HG03442 (cell line): ENCODE results near the gene POLR1C.
"Not testable (repeated sequence)": the region's sequence is repeated elsewhere in the genome, so short reads cannot be mapped to it uniquely, and the experiment has no call there.

Experiments
- ATAC-seq: cut with Tn5 transposase; IDR thresholded peaks from one replicate; pipeline ENCODE4 v1.9.1; 2021; ENCODE audit warnings: mild to moderate bottlenecking, moderate library complexity; ENCODE audit not compliant: unreplicated experiment

POLR1C gene

GRCh38 chr6:43509142-43509983 is 7.5 kb upstream of the POLR1C start:
- peak; percentile 5 for ATAC-seq

GRCh38 chr6:43509984-43510826 is 6.7 kb upstream of the POLR1C start, which contains the start of gene LRRC73:
Gene LRRC73, minus strand, starts transcription at chr6:43510346. Its CDS starts 561 bp downstream, at chr6:43509785.
- peak; percentile 55 for ATAC-seq

DNA sequence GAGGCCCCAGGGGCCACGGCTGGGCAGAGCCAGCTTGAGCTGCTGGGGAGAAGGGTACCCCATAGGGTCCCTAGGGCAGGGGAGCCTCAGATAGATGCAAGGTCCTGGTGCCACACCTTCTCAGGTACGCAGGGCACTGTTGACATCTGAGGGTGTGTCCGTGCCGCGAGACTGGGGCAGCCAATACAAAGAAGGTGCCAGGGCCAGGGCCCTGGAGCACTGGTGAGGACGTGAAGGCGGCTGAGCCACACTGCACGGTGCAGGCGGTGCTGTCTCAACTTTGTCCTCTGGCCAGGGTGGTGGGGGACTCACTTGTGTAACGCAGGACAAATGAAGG is 6.1 kb upstream of the POLR1C start:
- ATAC-seq: no peak

DNA sequence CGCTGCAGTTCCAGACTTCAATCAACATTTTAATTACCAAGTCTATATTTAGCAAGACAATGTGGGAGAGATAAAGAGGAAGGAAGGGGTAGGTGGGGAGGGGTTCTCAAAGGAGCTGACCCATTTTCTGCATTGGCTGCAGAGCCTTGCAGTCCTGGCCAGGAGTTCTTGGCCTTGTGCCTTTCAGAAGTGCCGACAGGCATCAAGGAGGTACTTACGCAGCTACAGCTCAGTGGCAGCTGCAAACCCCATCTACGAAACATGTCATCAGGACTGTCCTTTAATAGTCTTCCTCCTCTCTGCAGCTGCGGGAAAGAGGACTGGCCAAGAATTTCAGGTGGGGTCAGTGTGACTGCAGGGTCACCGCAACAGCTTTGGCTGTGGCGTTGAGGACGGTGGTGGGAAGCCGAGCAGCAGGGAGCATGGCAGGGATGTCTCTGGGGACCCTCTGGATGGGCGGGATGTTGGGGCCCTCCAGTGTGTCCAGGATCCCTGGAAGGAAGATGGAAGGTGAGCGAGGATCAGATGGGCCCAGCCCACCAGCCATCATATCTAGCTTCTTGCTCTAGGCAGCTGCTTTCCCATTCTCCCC is 5.0 kb upstream of the POLR1C start:
- ATAC-seq: no peak

- ATAC-seq: no peak
Measured at GRCh38 chr6:43515808-43516207, 1.1 kb upstream of the POLR1C start.

DNA sequence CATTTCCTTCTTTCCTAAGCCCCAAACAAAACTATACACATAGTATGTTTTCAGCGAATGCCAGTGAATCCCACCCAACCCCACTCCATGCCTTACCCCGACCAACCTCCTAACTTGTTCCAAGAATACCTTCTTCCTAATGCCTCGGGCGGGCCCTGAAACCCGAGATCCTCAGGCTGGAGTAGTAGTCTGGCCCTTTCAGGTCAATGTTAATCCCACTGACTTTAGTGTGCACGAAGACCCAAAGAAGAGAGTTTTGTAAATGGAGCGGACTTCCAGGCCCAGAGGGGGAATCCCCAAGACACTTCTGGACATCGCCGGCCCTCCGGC is 557 bp upstream of the POLR1C start:
- no peak for ATAC-seq

DNA sequence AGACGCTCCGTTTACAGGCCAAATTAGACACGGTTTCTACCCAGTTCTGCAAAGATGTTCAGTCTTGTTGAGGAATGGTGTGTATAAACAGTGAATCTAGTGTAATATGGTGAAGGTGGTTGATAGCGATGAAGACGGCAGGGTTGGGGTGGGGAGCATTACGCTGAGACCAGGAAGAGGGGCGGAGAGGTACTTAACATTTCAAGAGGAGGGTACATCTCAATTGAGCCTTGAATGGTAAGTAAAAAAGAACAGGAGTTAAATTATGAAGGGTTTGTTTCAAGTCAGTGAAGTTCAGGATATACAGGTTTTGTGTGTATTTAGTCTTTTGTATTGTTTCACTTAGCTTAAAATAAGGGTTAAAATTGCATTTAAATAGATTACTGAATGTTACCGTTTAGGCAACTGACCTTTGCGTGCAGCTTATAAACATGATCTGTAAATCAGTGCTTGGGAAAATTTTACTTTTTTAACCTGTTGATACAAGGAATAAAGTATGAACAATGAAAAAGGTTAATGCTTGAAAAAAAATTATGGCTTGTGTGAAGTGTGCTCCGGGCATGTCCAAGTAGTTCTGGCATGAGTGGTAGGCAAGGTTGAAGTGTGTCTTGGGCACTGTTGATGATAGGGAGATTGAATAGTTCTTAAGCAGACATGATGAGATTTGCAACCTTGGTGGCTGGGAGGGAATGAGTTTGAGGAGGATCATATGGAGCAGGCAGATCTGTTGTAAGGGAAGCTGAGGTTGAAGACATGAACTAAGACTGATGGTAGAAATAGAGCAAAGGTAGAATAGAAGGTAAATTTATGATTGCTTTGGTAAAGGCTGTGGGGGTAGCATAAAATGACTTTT is 842 bp downstream of the POLR1C start:
- no peak for ATAC-seq

- no peak for ATAC-seq
Measured at GRCh38 chr6:43520097-43520496, 3.2 kb downstream of the POLR1C start.

DNA sequence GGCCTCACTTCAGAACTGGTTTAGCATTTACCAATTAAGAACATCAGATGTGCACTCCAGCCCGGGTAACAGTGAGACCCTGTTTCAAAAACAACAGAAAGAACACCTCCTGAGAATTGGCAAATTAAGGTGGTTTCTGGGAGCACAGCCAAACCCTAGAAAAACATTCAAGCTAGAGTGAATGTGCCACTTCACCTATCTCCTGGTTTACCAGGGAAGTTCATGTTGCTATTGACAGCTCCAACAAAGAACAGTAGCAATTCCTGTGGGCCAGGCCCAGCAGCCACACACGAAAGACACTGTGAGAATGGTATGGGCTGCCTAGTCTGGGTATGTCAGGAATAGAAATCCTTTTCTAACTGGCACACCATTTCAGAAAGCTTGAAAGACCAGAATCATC is 4.9 kb downstream of the POLR1C start:
- ATAC-seq: no peak

GRCh38 chr6:43522547-43523261 is 5.8 kb downstream of the POLR1C start:
- ATAC-seq: no peak

DNA sequence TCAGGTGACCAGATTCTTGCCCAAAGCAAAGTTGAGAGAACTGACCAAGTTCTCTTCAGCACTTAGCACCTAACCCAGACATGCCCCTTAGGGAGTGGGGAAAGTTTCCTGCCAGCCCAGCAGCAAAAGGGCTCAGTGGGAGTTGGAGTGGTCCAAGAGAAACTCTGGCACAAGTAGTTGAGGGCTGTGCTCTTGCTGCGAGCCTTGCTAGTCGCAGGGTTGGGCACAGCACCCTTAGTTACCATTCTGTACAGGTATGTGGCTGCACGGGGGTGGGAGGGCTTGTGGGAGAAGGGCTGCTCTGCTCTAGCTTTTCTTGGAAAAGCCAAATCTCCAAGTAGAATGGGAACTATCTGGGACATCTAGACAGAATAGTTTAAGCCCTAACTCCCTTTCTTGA is 6.4 kb downstream of the POLR1C start:
- ATAC-seq: no peak

- no peak for ATAC-seq
Measured at GRCh38 chr6:43524483-43524961, 7.6 kb downstream of the POLR1C start.

DNA sequence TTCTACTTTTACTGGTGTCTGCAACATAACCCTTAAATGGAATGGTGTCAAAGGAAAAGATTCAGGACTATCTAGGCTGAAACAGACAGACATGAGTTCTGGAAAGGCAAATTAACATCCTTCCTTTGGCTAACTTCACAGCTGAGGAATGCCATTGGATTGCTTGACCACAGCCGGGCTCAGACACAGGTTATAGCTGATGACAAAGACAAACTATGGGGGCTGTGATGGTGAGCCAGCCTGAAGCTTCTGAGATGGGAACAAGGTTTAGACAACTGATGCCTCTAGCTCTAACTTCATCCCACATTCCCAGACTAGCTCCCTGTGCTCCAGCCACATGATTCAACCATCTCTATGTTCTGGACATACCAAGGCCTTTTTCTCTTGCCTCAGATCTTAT is 15.3 kb downstream of the POLR1C start:
- ATAC-seq: no peak

GRCh38 chr6:43538986-43539385 is 22.1 kb downstream of the POLR1C start:
- ATAC-seq: not testable (repeated sequence)

DNA sequence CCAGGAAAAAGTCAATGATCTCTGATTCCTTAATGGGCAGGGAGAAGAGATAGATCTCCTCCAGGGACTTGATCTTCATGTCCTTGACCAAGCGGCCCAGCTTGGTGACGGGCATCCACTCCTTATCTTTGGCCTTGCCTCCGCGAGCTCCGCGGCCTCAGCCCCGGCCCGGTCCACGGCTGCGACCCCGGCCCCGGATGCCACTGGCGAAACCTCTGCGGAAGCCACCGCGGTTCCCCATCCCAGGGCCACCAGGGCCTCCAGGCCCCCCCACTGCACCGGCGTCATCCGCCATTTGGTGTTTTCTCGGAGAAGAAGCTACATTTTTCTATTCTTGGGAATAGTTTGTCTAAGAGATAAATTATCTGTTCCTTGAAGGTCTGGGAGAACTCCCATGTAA is 22.5 kb downstream of the POLR1C start:
- ATAC-seq: not testable (repeated sequence)

GRCh38 chr6:43540507-43540906 is 23.6 kb downstream of the POLR1C start:
- ATAC-seq: no peak

- no peak for ATAC-seq
Measured at GRCh38 chr6:43541774-43542471, 25.0 kb downstream of the POLR1C start.

GRCh38 chr6:43544461-43544860 is 27.6 kb downstream of the POLR1C start:
- ATAC-seq: no peak

DNA sequence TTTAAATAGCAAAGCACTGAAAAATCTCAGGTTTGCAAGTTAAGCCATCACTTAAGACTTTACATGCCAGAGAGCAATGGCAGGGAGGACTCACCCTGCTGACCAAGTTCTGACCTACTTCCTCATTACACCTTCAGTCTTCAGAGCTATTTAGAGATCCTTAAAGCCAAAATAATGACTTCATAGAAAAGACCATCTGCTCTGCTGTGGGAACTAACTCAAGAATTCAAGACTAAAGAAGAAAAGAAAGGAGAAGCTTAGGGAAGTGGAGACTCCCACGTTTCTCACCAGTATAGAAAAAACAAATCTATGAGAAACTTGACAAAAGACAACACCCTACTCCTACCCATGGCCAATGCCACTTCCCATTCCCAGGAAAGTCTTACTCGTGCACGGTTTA is 30.3 kb downstream of the POLR1C start:
- no peak for ATAC-seq
